Activated T-helper 9 cell treated with anti-CD3 and anti-CD28 coated beads, Interleukin-2, amount 50 U/mL, for 16 hours (primary cell): Measurements from ENCODE around the gene ING2.
A peak's percentile ranks its signal among the peaks of the same experiment; 100 is the strongest.

Experiments
- DNase-seq: peaks from one replicate; pipeline ENCODE4 v3.0.0-alpha.2; 2020; ENCODE audit warnings: low read depth

ING2 gene

DNA sequence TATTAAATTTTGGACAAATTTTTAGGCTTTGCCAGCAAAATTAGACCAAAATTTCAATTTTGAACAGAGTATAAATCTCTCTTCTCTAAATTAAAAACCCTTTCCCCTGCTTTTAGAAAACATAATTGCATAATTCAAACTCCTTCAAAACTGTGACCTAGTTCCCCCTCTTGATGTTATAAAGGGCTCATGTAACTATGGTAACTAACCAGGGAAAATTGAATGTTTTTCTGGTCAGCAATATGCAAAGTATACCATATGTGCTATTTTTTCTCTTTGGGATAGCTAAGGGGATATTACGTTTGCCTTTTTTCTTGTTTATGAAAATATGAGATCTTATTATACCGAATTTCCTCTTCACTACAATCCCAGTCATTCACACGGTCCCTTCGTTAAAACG lies 5.1 kb upstream of the ING2 start:
- no peak for DNase-seq

DNA sequence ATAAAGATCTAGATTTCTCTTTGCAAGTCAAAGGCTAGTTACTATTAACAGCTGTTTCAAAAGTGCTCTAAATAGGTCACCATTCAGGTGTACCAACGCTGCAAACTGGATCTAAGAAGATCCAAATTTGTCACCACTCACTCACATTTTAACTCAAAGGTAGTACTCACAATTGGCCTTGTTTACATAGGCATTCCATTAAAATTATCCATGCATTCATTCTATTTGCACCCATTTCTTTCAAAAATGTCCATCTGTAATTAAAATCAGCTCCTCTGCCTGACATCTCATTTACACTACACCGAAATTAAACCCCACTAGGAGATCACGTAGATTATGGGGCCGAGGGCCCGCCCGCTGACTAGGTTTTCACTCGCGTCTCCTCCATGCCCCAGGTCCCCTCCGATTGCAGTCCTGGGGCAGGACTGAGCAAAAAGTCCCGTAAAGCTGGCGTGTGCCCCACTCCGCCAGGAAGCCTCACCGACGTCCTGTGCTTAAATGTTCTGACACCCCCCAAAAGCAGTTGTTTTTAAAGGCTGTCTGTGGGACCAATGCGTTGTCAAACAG lies 1.3 kb upstream of the ING2 start:
- no peak for DNase-seq

DNA sequence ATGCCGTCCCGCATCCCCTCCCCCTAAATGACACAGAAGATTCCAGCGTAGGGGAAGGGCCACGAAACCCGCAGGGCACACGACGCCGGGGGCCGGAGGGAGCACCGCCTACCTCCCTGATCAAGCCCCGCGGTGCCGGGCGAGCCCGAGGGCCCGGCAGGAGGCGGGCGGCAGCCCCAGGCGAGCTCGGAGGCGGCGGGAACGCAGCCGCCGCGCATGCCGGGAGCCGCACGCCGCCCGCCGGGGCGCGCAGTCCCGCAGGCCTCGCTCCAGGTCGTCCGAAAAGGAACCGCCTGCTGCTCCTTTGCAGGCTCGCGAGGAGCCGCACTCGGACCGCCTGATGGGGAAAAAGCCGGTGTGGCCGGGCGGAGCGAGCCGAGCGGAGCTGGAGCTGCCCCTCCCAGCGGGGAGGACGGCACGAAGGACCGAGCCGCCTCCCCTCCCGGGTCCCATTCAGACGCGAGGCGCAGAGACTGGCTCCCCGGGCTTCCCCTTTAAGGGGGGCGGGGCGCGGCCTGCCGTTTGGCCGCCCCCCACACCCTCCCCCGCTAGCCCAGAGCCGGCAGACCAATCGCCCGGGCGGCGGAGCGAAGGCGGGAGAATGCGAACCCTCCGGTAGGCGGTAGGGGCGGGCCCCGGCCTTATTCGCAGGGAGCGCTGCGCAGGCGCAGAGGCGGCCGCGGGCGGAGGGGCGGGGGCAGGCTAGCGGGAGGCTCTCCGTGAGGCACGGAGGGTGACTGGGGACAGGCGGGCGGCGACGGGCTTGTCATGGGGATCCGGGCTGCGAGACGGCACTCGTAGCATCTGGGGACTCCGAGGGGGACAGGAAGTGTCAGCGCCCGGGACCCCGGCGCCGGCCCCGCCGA lies 561 bp upstream of the ING2 start:
- peak; percentile 99 for DNase-seq

DNA sequence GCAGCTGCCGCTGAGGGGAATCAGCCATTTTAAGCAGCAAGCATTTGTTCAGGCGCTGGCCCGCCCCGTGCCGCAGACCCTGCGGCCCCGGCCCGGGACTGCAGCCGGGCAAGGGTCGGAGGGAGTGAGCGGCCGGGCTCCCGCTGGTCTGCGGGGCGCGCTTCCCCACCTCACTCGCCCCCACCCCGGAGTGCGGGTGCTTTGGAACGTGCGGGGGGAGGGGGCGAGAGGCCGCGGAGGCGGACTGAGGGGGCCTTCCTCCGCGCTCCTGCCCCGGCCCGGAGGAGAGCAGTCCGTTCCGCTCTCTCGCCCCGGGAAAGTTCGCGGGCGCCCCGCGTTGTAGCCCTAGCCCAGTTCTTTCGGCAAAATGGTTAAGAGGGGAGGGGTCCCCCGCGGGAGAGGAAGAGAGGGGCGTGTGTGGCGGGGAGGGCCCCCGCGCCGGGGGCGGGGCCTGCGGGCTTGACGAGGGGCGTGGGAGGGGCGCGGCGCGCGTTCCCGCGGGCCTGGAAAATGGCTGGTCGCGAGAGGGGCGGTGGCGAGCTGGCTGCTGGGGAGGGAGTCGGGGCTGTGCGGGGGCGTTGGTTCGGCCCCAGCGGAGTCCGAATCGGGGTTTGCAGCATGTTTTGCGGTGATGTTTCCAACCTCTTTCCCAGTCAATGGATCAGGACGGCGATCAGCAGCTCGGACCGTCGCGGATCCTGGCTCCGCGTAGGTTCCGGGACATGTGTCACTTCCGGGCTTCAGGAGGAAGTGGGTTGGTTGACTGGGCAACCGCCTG lies 942 bp downstream of the ING2 start:
- DNase-seq: peak; percentile 82

DNA sequence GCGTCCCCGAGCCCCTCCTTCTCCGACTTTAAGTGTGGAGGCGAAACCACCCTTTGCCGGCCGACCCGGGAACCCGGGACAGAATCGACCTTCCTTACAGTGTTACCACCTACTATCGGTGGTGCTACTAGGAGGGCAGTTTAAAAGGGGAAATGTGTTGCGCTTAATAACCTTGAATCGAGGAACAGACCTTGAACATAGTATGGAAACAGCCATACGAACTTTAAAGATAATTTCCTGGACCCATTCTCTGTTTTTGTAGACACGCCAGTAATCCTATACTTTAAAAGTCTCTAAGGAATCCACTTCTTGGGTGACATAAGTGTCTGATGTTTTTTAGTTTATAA lies 1.5 kb downstream of the ING2 start:
- no peak for DNase-seq

DNA sequence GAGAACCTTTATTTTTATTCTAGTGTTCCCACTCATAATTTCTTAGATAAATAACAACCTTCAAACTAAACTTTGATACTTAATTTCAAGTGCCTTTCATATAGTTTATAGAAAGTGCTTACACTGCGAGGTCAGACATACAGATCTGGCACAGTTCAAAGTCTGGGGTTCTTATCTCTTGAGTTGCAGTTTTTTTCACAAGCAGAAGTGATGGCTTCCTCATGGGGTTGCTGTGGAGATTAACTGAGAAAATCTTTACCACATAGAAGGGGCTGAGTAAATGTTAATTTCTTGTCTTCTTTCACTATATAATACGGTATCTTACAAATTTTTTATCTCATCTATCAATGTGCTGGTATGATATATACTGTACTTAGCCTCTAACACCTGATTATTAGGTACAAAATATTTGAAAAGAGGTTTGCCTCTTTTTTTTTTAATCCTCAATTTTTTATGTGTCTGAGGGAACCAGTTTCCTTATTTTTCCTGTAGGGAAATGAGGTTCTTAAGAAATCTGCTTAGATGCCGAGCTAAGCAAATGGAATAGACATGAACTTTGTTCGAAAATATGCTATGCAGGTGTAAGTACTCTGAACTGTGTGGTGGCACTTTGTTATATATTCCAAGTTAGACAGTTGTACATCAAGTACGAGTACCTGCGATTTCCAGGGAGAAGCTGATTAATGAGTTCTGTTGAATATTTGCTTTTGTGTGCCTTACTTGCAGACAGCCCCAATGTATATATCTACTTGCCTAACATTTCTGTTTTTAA lies 3.3 kb downstream of the ING2 start:
- no peak for DNase-seq

DNA sequence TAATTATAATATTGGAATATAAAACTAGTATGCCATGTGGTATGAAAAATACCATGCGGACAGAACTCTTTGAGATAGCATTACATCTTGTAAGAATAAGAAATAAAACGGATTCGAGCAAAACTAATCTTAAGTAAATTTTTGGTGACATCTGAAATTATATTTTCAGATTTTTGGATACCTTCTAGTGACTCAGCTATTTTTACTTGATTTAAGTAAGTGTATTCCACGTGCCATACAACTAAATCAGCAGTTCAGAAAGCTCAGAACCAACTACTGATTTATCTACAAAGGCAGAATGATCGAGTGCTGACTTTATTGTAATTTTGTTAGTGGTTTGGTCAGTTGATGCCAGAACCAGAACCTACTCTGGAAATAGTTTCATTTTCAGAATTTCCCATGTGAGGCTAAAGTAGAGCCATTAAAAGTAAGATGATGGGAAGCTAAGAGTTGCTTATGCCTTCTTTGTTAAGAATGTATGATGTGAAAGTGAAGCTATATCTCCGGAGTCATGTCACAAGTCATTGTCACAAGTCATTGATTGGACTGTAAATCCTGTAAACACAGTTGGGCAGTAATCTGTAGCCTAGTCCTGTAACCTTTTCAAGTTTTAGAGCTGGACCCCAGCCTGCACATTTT lies 4.0 kb downstream of the ING2 start:
- no peak for DNase-seq

DNA sequence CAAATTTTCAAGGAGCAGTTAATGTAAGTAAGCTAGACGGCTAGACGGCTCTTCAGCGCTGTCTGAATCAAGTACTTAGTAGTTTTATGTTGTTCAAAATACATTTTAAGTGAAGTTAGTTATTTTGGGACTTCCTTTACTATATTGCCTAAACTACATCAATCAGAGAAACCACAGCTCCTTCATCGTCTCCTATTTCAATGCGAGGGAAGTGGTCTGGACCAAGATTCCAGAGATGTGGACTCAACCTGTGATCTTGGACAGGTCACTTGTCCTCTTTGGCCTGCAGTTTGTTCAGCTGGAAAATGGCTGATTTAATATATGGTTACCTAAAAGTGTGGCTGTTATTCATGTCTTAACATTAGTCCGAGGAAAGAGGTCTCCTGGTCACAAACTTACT lies 10.6 kb downstream of the ING2 start:
- no peak for DNase-seq

DNA sequence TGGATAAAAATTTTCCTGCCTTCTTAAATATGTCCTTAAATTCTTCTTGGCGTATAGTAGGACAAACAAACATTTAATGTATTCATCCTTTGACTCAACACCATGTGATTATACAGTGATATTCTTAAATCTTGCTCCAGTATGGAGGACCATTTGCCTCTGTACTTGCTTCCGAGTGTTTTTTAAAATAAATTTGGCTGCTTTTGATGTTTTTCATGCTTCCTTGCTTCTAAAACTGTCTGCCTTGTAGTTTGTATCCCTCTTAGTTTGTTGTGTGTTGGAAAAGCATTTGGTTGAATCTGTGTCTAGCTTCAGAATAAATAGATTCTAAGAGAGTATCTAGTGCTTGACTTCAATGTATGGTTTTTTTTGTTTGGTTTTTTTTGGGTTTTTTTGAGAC lies 12.3 kb downstream of the ING2 start:
- no peak for DNase-seq

DNA sequence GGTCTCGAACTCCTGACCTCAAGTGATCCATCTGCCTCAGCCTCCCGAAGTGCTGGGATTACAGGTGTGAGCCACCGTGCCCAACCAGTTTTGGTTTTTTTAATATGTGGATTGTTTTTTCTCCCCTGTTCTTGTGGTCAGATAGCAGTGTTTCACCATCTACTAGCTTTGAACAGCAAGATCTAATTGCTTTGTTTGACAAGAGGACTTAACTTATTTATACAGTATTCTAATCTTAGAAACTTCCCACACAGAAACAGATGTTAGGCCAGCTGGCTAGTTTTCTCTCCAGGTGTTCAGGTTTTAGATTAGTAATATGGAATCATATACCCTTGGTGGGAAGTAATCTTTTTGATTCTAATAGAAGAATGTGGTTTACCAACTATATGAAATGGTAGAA lies 12.9 kb downstream of the ING2 start:
- DNase-seq: no peak

DNA sequence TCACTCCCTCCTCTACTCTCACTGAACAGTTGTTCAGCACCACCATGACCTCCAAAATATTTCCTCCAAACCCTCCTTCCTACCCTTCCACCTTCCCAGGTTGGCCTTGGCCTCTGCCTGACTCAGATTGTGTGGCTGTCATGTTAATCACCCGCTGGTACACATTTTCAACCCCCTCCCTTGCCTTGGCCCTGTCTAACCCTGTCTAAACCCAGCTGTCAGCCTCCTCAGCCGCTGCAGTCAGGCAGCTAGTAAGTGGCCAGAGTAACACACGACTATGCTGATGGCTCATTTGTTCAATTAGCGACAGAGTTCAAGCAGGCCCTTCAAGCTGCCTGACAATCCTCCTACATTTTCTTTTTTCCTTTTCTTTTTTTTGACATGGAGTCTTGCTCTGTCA lies 18.0 kb downstream of the ING2 start:
- no peak for DNase-seq

DNA sequence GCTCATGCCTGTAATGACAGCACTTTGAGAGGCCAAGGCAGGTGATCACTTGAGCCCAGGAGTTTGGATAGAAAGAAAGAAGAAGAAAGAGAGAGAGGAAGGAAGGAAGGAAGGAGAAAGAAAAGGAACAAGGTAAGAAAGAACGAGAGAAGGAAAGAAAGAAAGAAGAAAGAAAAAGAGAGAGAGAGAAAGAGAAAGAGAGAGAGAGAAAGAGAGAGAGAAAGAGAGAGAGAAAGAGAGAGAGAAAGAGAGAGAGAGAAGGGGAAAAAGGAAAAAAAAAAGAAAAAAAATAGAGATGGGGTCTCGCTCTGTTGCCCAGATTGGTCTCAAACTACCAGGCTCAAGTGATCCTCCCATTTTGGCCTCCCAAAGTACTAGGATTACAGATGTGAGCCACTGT lies 22.5 kb downstream of the ING2 start:
- no peak for DNase-seq

DNA sequence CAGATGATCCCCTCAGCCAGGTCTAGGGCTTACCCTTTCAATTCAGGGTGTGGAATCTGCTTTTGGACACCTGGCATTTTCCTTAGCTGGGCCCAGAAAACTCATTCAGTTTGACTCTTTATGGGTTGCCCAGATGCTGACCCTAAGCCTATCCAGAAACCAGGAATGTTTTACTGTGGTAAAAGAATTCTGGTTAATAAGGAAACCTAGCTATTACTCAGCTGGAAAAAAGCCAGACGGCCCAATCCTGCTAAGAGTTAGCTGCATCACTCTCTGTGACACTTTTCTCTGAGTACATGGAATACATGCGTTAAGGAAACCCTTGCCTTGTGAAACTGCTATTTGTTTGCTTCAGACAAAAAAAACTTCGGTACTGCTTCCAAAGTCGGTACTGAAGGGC lies 28.0 kb downstream of the ING2 start:
- no peak for DNase-seq

DNA sequence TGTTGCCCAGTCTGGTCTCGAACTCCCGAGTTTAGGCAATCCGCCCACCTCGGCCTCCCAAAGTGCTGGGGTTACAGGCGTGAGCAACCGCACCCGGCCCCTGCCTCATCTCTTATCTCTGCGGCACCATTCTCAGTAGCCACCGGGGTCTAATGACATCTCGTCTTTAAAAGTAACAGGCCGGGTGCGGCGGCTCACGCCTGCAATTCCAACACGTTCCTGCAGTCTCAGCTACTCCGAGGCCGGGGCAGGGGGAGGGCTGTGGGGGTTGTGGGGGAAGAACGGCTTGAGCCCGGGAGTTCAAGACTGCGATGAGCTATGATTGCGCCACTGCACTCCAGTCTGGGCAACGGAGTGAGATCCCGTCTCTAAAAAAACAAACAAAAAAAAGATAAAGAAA lies 28.8 kb downstream of the ING2 start:
- no peak for DNase-seq

DNA sequence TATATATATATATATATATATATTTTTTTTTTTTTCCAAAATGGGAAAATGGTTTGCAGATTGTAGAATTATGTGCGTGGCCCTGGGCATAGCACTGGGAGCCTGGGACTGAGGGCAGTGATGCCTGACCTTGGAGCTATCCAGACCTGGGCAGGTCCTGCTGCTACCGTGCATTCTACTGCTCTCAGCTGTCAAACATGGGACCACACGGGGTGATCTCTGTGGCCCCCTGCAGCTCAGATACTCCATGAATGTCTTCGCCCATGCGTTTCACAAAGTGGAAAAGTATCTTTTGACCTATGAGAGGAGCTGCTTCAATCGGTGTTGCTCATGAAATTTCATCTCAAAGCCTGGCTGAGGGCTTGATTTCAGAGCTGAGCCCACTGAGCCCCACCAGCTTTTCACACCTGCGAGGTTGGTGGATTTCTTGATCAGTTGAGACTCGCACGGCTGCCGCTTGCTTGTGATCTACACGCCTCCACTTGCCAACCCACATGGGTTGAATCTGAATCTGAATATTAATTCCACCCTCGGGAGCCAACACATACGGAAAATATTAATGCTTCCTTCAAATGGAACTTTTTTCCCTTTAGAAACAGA lies 35.7 kb downstream of the ING2 start:
- no peak for DNase-seq

DNA sequence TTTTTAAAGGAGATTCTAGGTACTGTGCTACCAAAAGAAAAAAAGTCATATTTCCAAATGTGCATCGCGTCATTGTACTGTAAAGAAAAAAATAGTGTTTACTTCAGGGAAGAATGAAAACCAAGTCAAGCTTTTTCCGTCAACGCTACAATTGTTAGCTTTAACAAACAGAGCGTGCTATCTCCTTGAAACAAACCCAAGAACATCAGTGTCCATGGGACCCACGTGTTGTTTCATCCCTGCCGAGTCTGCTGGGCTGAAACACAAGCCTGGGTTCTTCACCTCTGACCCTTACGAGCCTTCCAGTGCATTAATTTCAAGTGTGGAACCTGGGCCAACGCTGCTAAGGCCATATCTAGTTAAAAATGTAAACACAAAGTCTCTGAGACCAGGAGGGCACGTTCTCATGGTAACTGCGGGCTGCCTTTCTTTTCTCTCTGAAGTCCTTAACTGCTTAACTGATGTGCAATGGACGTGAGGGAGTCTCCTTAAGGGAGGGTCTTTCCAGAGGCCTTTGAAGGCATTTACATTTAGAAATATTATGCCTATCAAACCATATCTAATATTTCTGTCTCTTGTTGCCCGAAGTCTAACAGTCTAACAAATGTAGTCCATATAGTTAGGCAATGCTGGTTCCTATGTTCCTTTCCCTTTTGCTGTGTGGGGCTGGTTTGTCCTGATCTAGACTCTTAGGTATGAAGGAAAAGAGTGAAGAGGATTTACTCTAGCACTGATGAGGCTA lies 36.3 kb downstream of the ING2 start:
- DNase-seq: no peak

DNA sequence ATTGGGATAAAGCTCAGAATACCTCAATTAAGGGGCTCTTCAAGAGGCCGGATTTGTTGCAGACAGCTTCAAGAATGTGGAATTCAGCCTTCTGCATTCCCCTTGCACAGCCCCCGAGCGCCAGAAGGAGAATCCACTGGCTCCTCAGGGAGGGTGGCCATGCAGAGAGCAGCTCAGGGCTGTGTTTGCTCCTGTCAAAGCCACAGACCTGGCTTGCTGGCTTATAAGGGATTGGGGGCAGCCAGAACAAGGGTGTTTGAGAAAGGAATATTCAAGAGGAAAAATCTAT lies 36.8 kb downstream of the ING2 start:
- DNase-seq: no peak

DNA sequence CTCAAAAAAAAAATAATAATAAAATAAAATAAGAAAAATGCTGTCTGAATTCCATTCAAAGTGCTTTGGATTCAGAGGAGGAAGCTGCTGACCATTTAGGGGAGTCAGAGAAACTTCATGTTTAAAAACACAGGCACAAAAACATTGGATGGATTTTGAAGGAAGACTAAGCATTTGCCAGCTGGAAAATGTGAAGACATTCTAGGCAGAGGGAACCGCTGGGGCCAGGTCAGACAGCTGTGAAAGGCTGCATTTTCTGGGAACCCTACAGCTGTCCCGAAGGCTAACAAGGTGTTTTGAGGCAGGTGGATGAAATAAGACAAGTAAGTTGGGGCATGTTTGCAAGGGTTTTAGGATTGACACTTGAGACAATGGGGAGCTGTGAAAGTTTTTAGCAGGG lies 38.6 kb downstream of the ING2 start:
- no peak for DNase-seq

DNA sequence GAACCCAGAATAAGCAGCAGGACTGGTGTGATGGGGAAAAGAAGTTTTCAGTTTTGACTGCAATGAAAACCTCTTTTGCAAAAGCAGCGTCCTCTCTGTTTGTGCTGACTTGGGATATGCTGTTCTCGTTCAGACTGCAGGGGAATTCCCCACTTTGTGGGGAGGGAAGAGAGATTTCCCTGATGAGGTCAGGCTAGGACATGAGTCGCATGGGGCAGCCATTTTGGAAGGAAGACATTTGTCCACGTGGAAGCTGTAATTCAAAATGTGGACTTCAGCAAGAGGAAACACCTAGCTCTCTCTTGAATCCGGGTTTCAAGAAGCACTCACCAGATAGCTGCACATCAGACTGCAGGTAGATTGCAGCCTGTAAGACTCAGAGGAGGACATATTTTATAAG lies 39.3 kb downstream of the ING2 start:
- DNase-seq: no peak

DNA sequence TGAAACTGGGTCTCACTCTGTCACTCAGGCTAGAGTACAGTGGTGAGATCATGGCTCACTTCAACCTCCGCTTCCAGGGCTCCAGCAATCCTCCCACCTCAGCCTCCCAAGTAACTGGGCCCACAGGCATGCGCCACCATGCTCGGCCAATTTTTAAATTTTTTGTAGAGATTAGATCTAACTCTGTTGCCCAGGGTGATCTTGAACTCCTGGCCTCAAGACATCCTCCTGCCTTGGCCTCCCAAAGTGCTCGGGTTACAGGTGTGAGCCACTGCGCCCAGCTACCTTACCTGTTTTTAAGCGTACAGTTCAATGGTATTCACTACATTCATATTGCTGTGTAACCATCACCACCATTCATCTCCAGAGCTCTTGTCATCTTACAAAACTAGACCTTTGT lies 41.5 kb downstream of the ING2 start:
- DNase-seq: no peak

DNA sequence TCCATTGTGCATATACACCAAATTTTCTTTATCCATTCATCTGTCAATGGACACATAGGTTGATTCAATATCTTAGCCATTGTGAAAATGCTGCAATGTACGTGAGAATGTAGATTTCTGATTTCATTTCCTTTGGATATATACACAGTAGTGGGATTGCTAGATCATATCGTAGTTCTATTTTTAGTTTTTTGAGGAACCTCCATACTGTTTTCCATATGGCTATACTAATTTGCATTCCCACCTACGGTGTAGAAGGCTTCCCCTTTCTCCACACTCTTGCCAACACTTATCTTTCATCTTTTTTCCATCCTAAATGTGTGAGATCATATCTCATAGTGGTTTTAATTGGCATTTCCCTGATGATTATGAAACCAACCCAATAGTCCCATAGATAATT lies 43.4 kb downstream of the ING2 start:
- DNase-seq: no peak
